ENCODE results near the gene FBXW5. TPM values are rescaled to one million over a fixed set of nuclear protein-coding genes. Genes with fewer than 3 reads are reported as not detected.

The FBXW5 gene
- total RNA-seq, 1 experiment from 2014 or later: 62.2 TPM

DNA sequence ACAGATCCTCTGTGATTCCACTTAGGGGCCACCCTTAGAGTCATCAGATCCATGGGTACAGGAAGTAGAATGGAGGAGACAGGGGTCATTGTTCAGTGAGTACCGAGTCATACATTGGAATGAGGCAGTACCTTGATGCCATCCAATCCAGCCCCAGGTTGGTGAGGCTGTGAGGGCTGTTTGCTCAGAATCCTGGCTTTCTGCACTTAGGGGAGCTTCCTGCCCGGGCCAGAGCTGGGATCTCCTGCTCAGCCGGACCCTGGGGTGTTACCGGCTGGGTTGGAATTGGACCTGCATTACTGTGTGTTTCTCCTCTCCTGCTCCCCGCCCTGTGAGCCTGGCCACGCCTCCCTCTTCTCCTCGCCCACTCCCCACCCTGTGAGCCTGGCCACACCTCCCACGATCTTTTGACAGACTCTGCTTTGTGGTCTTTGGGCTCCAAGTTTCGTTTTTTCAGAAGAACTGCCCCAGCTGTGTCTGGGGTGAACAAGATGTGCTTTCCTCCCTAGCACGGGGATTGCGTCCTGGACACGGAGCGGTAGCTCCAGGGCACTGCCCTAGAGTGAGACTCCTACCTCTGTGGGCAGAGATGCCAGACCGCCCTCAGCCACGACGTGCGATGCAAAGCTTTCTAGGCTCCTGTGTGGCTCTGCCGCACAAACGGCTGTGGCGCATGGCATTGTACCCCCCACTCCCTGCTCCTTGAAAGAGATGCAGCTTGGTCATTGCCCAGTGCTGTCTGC lies 42.9 kb downstream of the FBXW5 start:
- WGBS (ENCODE audit: extremely low coverage, insufficient read length, low lambda C conversion rate): no CpG with 5 or more reads among the region's 20 CpGs

More for the DNA sequence above, 42.9 kb downstream of the FBXW5 start:
- no peak overlapping the region for H3K27ac ChIP-seq (ENCODE audit: insufficient read length, low read depth, low read length)
- Mint-ChIP-seq H3K4me1 (no peaks in the 10 kb centered on the region; a peak in 1 of 4 replicates), H3K27me3 (ENCODE audit: low read depth) (no peaks in the 10 kb centered on the region; the same call in 1 of the 2 replicates), H3K9me3 (no peaks in the 10 kb centered on the region), H3K27ac (peak overlapping the region in 2 of 3 experiments; percentile 22 to 60; a peak in 1 of 7 replicates), H3K36me3 (ENCODE audit: insufficient read depth in 1 of 3, low read depth in 3 of 3) (peaks cover 38 to 68% (median 65%) of the 10 kb centered on the region in 3 experiments), H3K4me3 (no peak overlapping the region)
- H4K5ac ChIP-seq (ENCODE audit: insufficient read length, low read depth, low read length): no peak overlapping the region
- peak; percentile 28 for DNase-seq
- H2AK5ac ChIP-seq (ENCODE audit: insufficient read length, low read length): no peak overlapping the region
- no peaks in the 10 kb centered on the region for H3K23me2 ChIP-seq (ENCODE audit: insufficient read length, low read depth, low read length, poor library complexity, severe bottlenecking)
- H2BK12ac ChIP-seq (ENCODE audit: insufficient read length, low read depth, low read length): no peak overlapping the region
- H2BK120ac ChIP-seq (ENCODE audit: low read depth, low read length, poor library complexity, severe bottlenecking): no peak overlapping the region
- H3K79me2 ChIP-seq (ENCODE audit: insufficient read depth, low read length): no peaks in the 10 kb centered on the region; the same call in 1 of the 2 replicates
- no peak overlapping the region for H3K23ac ChIP-seq (ENCODE audit: insufficient read length, low read depth, low read length)
- H3K4ac ChIP-seq (ENCODE audit: low read depth, low read length): no peak overlapping the region
- no peak overlapping the region for H2BK5ac ChIP-seq (ENCODE audit: insufficient read length, low read length)
- H3K79me1 ChIP-seq (ENCODE audit: insufficient read depth, low read depth, low read length, poor library complexity, severe bottlenecking): peaks cover 2% of the 10 kb centered on the region
- H3K14ac ChIP-seq (ENCODE audit: insufficient read depth, low read length): no peak overlapping the region
- H4K91ac ChIP-seq (ENCODE audit: insufficient read length, low read depth, low read length): no peak overlapping the region
- TF ChIP-seq, protein P1, sequence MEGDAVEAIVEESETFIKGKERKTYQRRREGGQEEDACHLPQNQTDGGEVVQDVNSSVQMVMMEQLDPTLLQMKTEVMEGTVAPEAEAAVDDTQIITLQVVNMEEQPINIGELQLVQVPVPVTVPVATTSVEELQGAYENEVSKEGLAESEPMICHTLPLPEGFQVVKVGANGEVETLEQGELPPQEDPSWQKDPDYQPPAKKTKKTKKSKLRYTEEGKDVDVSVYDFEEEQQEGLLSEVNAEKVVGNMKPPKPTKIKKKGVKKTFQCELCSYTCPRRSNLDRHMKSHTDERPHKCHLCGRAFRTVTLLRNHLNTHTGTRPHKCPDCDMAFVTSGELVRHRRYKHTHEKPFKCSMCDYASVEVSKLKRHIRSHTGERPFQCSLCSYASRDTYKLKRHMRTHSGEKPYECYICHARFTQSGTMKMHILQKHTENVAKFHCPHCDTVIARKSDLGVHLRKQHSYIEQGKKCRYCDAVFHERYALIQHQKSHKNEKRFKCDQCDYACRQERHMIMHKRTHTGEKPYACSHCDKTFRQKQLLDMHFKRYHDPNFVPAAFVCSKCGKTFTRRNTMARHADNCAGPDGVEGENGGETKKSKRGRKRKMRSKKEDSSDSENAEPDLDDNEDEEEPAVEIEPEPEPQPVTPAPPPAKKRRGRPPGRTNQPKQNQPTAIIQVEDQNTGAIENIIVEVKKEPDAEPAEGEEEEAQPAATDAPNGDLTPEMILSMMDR (conservative IDR thresholded peaks at IDR 0.05): no peak
- H3K56ac ChIP-seq (ENCODE audit: insufficient read length, low read depth, low read length): no peak overlapping the region
- no peak overlapping the region for H3T11ph ChIP-seq (ENCODE audit: low read length)
- no peaks in the 10 kb centered on the region for H4K20me1 ChIP-seq (ENCODE audit: control insufficient read depth, insufficient read depth, insufficient read length)
- no peaks in the 10 kb centered on the region for H3K27me3 ChIP-seq (ENCODE audit: insufficient read depth, low read length)
- H3K4me2 ChIP-seq (ENCODE audit: insufficient read depth, insufficient read length, low read length): no peak overlapping the region
- H3K4me1 ChIP-seq (ENCODE audit: insufficient read depth, low read length): no peaks in the 10 kb centered on the region
- H3K18ac ChIP-seq (ENCODE audit: insufficient read length, low read depth, low read length): no peak overlapping the region
- H3K9me3 ChIP-seq (ENCODE audit: control insufficient read depth, low read depth, low read length): no peaks in the 10 kb centered on the region
- H2AFZ ChIP-seq (ENCODE audit: low read length): no peak overlapping the region
- no peak overlapping the region for H3K9ac ChIP-seq (ENCODE audit: extremely low read depth, insufficient read length, low read length)
- no peak overlapping the region for H4K8ac ChIP-seq (replicated peaks; ENCODE audit: insufficient read length, low read depth, low read length)
- H2BK15ac ChIP-seq (ENCODE audit: low read depth, low read length): no peak overlapping the region
- no peak overlapping the region for H2BK20ac ChIP-seq (ENCODE audit: low read depth, low read length, poor library complexity, severe bottlenecking)
